ENCODE data around the gene AVPI1. TPM values are rescaled to one million over a fixed set of nuclear protein-coding genes. Genes with fewer than 3 reads are reported as not detected.
A peak's percentile ranks its signal among the peaks of the same experiment; 100 is the strongest.
"Not testable (repeated sequence)": the region's sequence is repeated elsewhere in the genome, so short reads cannot be mapped to it uniquely, and the experiment has no call there.

Gene AVPI1
- total RNA-seq, 1 donor from 2014 or later = 7.5 TPM

- DNase-seq (ENCODE audit: low read depth) = no peak
Measured at GRCh38 chr10:97682042-97682441, 5.0 kb downstream of the AVPI1 start.

- no peak for DNase-seq (ENCODE audit: low read depth)
Measured at GRCh38 chr10:97679594-97679993, 7.4 kb downstream of the AVPI1 start.

DNA sequence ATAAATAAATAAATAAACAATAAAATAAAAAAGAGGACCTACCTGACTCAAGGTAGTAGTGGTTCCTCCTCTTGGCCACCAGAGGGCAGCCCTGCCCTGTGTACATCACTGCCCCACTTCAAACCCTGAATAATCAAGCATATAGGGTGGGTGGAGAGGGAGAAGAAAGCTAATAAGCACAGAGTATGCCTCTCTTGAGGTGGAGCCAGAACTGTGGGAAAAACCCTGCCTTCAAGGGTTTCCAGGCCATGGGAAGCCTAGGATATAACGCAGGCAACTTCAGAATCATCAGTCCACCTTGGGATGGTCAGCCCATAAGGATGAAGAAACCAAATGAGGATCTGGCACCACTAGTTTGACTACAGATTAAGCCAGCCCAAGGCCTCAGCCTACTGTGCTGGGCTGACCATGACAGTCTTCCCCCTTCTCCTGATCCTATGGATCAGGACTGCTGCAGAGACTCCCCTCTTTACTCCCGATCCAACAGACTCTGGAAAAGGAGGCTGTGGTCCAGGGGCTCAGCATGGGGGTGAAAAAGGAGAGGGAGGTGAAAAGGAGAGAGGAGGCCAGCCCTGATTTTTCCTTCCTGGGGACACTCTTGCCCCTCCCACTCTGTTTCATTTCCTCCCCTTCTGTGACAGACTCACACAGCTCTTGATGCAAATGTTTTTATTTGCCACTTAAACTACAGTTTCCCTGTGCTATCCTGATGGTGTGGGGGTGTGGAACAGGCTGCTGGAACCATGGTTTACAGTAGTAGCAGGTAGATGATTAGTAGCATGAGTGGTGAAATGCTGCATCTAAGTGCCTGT, 10.1 kb downstream of the AVPI1 start:
- peak; percentile 66 for DNase-seq (ENCODE audit: low read depth)

- no peak for DNase-seq (ENCODE audit: low read depth)
Measured at GRCh38 chr10:97675222-97675621, 11.8 kb downstream of the AVPI1 start.

DNA sequence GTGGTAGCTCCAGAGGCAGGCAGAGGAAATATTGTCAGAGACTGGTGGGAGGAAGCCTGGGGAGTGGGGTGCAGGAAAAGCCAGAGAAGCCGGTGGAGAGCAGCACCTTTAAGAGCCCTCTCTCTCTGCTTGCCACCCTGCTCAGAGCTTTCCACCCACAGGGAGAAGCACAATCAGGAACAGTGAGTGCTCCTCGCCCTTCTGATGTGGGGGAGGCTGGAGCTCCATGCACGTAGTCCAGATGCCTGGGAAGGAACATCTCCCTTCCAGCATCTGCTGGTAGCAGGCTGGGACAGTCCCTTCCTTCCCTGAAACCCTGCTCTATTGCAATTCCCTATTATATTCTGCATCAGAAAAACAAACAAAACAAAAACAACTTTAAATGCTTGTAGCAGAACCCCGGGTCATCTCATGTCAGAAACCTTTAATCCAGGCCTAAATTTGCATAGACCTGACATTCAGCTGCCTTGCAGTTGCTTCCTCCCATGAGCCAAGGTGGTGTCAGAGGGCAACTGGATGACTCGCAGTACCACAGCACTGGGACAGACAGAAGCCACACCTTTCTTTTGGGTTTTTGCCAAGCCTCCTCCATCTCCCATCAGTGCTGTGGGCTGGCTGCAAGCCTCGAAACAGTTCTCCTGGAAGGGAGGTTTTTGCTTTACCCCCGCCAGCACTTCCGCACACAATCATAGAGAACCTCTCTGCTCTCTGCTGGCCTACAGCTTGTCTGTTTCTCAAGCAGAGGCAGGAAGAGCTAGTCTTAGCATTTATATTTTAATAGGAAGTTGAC, 13.1 kb downstream of the AVPI1 start:
- peak; percentile 76 for DNase-seq (ENCODE audit: low read depth)

GRCh38 chr10:97669571-97669970, 17.5 kb downstream of the AVPI1 start:
- DNase-seq (ENCODE audit: low read depth) = no peak

DNA sequence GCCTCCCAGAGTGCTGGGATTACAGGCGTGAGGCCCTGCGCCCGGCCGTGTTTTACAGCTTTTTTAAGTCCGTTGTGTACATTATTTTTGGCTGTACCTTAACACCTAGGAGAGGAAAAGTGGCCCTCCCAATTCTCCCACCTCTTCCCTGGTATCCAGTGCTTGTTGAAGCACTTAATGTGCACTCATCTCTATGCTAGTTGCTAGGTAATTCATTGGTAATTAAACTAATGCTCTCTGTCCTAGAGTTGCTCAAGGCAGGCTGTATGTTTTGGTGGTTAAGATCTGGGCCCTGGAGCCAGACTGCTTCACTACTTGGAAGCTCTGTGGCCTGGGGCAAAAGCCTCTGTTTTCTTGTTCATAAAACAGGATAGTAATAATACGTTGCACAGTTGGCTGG, 19.6 kb downstream of the AVPI1 start:
- DNase-seq (ENCODE audit: low read depth) = no peak

DNA sequence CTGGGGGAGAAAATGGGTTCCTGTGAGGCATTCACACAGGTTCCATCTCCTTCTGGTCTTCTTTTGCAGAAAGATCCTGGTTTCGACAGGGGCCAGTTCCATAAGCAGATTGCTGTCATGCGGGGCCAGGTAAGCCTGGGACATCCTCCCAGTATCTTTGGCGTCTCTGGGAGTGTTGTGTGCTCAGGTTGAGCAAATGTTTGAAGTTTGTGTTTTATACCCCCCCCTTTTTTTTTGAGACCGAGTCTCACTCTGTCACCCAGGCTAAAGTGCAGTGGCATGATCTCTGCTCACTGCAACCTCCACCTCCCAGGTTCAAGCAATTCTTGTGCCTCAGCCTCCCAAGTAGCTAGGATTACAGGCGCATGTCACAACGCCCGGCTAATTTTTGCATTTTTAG, 20.0 kb downstream of the AVPI1 start:
- DNase-seq (ENCODE audit: low read depth) = no peak

DNA sequence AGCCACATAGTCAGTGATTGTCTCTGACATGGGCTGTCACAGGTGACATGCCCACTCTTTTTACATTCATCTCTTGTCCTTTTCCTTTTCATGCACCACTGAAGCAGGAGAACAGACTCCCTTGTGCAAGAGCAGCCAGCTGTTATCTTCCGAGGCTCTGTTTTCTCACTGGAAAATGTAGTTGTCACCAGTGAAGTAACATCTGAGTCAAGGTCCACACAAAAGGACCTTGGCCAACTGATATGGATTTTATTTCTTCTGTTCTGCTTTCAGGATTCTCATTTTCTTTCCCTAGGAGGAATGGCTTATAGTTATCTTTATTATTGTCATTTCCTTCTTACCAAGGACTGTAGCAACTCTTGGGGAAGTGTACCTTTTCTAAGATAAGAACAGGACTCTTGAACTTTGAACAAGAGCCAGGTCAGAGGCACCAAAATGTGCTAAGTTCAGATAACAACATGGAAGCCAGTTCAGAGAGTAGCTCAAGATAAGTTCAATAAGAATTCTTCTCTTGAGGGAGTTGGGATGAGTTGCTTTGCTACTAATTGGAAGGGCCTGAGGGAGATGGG, 22.7 kb downstream of the AVPI1 start:
- DNase-seq (ENCODE audit: low read depth) = no peak

DNA sequence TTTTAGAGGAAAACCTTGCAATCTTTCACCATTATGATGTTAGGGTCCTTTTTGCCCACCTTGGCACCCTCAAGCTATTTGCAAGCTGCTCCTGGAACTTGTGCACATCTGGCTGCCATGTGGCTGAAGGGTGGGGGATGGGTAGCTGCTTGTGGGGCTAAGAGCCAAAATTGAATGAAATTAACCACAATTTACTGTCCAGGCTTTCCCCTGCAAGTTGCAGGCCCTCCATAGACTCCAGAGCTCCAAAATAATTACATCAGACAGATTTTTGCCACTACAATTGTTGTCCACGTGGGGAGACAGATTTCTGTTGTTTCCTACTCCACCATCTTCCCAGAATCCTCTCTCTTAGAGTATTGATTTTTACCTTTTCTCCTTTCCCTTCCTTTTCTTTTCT, 27.5 kb downstream of the AVPI1 start:
- no peak for DNase-seq (ENCODE audit: low read depth)

GRCh38 chr10:97656777-97657176, 30.3 kb downstream of the AVPI1 start:
- DNase-seq (ENCODE audit: low read depth) = no peak

- DNase-seq (ENCODE audit: low read depth) = peak; percentile 76
Measured at GRCh38 chr10:97651773-97652172, 35.3 kb downstream of the AVPI1 start.

DNA sequence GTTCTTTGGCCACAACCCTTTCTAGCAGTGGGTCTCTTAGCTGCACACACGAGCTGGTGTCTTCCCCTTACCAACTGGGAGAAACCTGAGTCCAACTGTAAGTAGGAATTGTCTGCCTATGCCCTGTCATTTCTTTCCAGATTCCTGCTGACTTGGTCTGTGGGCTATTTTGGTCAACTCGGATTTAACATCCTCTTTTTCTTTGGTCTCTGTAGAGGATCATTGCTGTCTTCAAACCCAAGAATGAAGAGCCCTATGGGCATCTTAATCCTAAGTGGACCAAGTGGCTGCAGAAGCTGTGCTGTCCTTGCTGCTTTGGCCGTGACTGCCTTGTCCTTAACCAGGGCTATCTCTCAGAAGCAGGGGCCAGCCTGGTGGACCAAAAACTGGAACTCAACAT, 36.3 kb downstream of the AVPI1 start:
- no peak for DNase-seq (ENCODE audit: low read depth)

GRCh38 chr10:97649405-97649750, 37.7 kb downstream of the AVPI1 start:
- DNase-seq (ENCODE audit: low read depth) = not testable (repeated sequence)

DNA sequence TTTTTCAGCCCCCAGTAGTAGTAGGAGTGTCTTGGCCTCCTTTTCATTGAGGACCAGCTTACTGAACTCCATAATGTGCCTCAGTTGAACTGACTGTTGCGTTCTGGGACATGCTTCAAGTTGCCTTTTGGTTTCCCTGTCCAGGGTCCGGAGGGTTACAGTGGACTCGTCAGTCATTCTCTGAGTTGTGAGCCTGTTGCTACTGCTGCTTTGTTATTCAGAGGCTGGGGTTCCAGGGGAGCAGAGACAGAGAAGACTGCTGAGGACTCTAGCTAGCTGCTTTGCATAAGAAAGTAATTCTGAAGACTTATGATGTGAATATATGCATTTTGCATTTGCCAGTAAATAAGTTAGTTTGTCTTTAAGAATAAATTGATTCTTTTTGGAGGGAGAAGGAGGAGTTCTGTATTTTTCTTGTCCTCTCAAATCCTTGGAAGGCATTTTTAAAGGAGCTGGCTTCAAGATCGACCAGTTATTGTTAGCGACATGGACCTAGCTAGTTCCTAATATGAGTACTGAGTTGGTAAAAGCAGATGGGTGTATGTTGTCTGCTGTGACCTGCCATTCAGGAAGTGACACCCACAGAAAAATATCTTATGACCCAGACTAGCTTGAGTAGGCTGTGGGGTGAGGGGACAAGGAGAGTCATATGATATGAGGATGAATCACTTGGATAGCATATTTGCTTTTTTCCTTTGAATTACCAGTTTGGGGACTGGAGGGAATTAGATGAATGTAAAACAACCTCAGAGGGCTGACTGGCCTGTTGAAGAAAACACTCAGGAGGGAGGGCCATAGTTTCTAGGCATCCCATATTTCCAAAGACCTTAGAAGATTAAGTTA, 38.3 kb downstream of the AVPI1 start:
- peak; percentile 88 for DNase-seq (ENCODE audit: low read depth)

- DNase-seq (ENCODE audit: low read depth) = peak; percentile 73
Measured at GRCh38 chr10:97647556-97647955, 39.5 kb downstream of the AVPI1 start.

- no peak for DNase-seq (ENCODE audit: low read depth)
Measured at GRCh38 chr10:97644936-97645335, 42.1 kb downstream of the AVPI1 start.

GRCh38 chr10:97643441-97643985, 43.5 kb downstream of the AVPI1 start:
- no peak for DNase-seq (ENCODE audit: low read depth)

DNA sequence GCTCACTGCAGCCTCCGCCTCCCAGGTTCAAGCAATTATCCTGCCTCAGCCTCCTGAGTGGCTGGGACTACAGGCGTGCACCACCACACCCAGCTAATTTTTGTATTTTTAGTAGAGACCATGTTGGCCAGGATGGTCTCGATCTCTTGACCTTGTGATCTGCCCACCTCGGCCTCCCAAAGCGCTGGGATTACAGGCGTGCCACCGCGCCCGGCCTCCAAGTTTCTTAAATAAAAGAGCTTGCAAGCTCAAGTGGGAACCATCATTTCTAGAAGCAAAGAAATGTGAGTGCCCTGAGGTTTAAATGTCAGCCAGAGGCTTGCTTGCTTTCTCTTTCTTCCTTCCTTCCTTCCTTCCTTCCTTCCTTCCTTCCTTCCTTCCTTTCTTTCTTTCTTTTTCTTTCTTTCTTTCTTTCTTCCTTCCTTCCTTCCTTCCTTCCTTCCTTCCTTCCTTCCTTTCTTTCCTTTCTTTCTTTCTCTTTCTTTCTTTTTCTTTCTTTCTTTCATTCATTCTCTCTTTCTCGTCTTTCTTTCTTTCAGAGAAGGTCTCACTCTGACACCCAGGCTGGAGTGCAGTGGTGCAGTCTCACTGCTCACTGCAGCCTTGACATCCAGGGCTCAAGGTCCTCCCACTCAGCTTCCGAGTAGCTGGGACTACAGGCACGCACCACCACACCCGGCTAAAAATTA, 44.4 kb downstream of the AVPI1 start:
- DNase-seq (ENCODE audit: low read depth) = not testable (repeated sequence)

DNA sequence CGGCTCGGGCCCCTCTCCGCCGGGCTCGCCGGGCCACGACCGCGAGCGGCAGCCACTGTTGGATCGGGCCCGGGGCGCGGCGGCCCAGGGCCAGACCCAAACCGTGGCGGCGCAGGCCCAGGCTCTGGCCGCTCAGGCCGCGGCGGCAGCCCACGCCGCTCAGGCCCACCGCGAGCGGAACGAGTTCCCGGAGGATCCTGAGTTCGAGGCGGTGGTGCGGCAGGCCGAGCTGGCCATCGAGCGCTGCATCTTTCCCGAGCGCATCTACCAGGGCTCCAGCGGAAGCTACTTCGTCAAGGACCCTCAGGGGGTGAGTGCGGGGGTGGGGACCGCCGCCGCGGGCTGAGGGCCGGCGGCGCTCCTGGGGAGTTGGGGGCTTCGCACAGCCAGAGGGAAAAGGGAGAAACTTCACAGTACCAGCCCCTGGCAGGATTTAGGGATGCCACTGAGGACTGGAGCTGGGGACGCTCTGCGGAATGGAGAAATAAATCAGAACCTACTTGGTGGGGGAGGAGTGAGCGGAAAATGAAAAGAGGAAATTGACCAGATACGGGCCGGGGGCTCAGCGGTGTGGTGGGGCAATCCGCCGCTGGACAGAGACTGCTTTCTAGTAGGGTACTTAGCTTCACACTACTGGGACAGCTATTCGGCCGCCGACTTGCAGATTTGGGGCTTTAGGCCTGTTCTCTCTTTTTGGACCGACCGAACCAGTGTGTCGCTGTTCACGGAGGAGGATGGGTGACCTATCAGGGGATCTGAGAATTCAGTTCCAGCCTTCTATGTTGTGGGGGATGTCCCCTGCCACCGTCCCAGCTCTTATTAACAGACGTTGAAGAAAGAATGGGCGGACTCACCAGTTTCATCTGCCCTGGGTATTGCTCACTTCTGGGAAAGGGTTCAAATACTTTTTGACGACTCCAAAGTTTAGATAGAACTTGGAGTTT, 45.9 kb downstream of the AVPI1 start:
- peak; percentile 24 for DNase-seq (ENCODE audit: low read depth)
